K562 (cell line): Measurements from ENCODE around the gene NEK3. TPM values are rescaled to one million over a fixed set of nuclear protein-coding genes. Genes with fewer than 3 reads are reported as not detected.

ENCODE experiments used
- DPF2 ChIP-seq: fragments of 450-650 bp; IDR thresholded peaks from 2 replicates; pipeline ENCODE4 v1.6.1; 2016
- KDM1A ChIP-seq, 2 experiments: fragments of 450-650 bp; IDR thresholded peaks; 2 replicates each; pipeline ENCODE4 v1.6.1; 2016; ENCODE audit warnings: mild to moderate bottlenecking in 2 of 2
- MEF2D ChIP-seq: conservative IDR thresholded peaks from 2 replicates; pipeline ENCODE4 v1.6.1; 2016; ENCODE audit warnings: low read depth, missing genetic modification characterization, missing compliant biosample characterization
- SMARCE1 ChIP-seq: fragments of 450-650 bp; IDR thresholded peaks from 2 replicates; pipeline ENCODE4 v1.7.1; 2016; ENCODE audit warnings: mild to moderate bottlenecking
- SOX6 ChIP-seq: fragments of 450-650 bp; IDR thresholded peaks from 2 replicates; pipeline ENCODE4 v1.6.1; 2014; ENCODE audit warnings: mild to moderate bottlenecking
- ZBTB7A ChIP-seq: IDR thresholded peaks from 2 replicates; pipeline ENCODE4 v1.6.1; 2011; ENCODE audit warnings: low read depth, mild to moderate bottlenecking, low read length, moderate library complexity, borderline replicate concordance; ENCODE audit not compliant: control insufficient read depth
- ZNF274 ChIP-seq: IDR thresholded peaks from 2 replicates; pipeline ENCODE4 v1.6.1; 2011; ENCODE audit warnings: low read depth, mild to moderate bottlenecking, low read length, moderate library complexity, borderline replicate concordance
- polyA plus RNA-seq, 8 experiments: library from polyadenylated mRNA; depleted of rRNA in 4 of 8; stranded (reverse) in 5 of 8; unstranded in 3 of 8; fragments of >200 nt; fragmentation: Nextera tagmentation in 2 of 8; fragmentation: Illumina TruSeq in 1 of 8; extraction: Ambion mirVana in 2 of 8; extraction: Trizol in 1 of 8; gene quantifications; 2 replicates each; pipeline versions ENCODE4 v1.2.1 to v1.2.3, GENCODE V29; 2011 to 2014; ENCODE audit warnings: inconsistent platforms in 1 of 8, missing spikeins in 1 of 8
- total RNA-seq, 7 experiments: library from RNA; depleted of rRNA in 6 of 7; stranded (reverse); fragments of >200 nt in 6 of 7; fragmentation: Illumina TruSeq in 2 of 7; extraction: Trizol in 2 of 7; gene quantifications; 2 replicates each; pipeline versions ENCODE4 v1.2.1 to v1.2.3, GENCODE V29; 2011 to 2021; ENCODE audit warnings: low replicate concordance in 1 of 7
- TF ChIP-seq, protein P1 (sequence below), 2 experiments: IDR thresholded peaks; 2 replicates each; pipeline ENCODE4 v1.6.1; 2012; ENCODE audit warnings: improper control_type of control experiment in 2 of 2, low read depth in 2 of 2, low read length in 2 of 2, borderline replicate concordance in 1 of 2
- TF ChIP-seq, protein P2 (sequence below): fragments of 450-650 bp; IDR thresholded peaks from 2 replicates; pipeline ENCODE4 v1.6.1; 2016; ENCODE audit warnings: mild to moderate bottlenecking, moderate library complexity
- TF ChIP-seq, protein P3 (sequence below): fragments of 250-450 bp; sonication (Bioruptor Pico); IDR thresholded peaks from 2 replicates; pipeline ENCODE4 v1.8.0; 2022; ENCODE audit warnings: inconsistent platforms

The NEK3 gene
- total and polyA plus RNA-seq, 9 of the 15 experiments (the other 6 are each of a cell fraction or from before 2014, with no cell fraction given) = 6.2 to 11.0 (median 9.3) TPM

DNA sequence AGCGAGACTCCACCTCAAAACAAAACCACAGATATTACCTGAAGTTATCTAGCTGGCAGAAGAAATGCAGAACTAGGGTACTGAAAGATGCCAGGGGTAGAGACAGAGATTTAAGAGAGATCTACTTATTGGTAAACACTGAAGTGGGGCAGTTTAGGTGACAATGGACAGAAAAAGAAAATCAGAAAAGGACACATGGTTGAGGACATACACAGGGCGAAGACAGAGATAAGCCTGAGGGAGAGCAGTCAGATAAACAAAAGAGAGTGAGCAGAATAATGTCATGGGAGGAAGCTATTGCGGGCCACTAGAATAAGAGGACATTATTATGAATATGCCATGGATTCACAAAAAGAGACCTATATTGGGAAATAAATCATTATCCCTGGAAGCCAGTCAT, 33.9 kb downstream of the NEK3 start (continued):
- TF ChIP-seq, protein P1, sequence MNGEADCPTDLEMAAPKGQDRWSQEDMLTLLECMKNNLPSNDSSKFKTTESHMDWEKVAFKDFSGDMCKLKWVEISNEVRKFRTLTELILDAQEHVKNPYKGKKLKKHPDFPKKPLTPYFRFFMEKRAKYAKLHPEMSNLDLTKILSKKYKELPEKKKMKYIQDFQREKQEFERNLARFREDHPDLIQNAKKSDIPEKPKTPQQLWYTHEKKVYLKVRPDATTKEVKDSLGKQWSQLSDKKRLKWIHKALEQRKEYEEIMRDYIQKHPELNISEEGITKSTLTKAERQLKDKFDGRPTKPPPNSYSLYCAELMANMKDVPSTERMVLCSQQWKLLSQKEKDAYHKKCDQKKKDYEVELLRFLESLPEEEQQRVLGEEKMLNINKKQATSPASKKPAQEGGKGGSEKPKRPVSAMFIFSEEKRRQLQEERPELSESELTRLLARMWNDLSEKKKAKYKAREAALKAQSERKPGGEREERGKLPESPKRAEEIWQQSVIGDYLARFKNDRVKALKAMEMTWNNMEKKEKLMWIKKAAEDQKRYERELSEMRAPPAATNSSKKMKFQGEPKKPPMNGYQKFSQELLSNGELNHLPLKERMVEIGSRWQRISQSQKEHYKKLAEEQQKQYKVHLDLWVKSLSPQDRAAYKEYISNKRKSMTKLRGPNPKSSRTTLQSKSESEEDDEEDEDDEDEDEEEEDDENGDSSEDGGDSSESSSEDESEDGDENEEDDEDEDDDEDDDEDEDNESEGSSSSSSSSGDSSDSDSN (IDR thresholded peaks at IDR 0.05; ENCODE audit: borderline replicate concordance in 1 of 2, low read depth in 2 of 2, low read length in 2 of 2) = no peak
- TF ChIP-seq DPF2 = peak; percentile 57
- TF ChIP-seq SMARCE1 = 0 out of 2 replicates have a peak, but pooled peaks have one; percentile 23
- TF ChIP-seq ZNF274 = no peak
- no peak for TF ChIP-seq ZBTB7A
- peak in 1 of 2 experiments; percentile 33; a peak in 2 of 4 replicates for TF ChIP-seq KDM1A (IDR thresholded peaks at IDR 0.05)
- peak; percentile 61 for TF ChIP-seq SOX6
- TF ChIP-seq, protein P2, sequence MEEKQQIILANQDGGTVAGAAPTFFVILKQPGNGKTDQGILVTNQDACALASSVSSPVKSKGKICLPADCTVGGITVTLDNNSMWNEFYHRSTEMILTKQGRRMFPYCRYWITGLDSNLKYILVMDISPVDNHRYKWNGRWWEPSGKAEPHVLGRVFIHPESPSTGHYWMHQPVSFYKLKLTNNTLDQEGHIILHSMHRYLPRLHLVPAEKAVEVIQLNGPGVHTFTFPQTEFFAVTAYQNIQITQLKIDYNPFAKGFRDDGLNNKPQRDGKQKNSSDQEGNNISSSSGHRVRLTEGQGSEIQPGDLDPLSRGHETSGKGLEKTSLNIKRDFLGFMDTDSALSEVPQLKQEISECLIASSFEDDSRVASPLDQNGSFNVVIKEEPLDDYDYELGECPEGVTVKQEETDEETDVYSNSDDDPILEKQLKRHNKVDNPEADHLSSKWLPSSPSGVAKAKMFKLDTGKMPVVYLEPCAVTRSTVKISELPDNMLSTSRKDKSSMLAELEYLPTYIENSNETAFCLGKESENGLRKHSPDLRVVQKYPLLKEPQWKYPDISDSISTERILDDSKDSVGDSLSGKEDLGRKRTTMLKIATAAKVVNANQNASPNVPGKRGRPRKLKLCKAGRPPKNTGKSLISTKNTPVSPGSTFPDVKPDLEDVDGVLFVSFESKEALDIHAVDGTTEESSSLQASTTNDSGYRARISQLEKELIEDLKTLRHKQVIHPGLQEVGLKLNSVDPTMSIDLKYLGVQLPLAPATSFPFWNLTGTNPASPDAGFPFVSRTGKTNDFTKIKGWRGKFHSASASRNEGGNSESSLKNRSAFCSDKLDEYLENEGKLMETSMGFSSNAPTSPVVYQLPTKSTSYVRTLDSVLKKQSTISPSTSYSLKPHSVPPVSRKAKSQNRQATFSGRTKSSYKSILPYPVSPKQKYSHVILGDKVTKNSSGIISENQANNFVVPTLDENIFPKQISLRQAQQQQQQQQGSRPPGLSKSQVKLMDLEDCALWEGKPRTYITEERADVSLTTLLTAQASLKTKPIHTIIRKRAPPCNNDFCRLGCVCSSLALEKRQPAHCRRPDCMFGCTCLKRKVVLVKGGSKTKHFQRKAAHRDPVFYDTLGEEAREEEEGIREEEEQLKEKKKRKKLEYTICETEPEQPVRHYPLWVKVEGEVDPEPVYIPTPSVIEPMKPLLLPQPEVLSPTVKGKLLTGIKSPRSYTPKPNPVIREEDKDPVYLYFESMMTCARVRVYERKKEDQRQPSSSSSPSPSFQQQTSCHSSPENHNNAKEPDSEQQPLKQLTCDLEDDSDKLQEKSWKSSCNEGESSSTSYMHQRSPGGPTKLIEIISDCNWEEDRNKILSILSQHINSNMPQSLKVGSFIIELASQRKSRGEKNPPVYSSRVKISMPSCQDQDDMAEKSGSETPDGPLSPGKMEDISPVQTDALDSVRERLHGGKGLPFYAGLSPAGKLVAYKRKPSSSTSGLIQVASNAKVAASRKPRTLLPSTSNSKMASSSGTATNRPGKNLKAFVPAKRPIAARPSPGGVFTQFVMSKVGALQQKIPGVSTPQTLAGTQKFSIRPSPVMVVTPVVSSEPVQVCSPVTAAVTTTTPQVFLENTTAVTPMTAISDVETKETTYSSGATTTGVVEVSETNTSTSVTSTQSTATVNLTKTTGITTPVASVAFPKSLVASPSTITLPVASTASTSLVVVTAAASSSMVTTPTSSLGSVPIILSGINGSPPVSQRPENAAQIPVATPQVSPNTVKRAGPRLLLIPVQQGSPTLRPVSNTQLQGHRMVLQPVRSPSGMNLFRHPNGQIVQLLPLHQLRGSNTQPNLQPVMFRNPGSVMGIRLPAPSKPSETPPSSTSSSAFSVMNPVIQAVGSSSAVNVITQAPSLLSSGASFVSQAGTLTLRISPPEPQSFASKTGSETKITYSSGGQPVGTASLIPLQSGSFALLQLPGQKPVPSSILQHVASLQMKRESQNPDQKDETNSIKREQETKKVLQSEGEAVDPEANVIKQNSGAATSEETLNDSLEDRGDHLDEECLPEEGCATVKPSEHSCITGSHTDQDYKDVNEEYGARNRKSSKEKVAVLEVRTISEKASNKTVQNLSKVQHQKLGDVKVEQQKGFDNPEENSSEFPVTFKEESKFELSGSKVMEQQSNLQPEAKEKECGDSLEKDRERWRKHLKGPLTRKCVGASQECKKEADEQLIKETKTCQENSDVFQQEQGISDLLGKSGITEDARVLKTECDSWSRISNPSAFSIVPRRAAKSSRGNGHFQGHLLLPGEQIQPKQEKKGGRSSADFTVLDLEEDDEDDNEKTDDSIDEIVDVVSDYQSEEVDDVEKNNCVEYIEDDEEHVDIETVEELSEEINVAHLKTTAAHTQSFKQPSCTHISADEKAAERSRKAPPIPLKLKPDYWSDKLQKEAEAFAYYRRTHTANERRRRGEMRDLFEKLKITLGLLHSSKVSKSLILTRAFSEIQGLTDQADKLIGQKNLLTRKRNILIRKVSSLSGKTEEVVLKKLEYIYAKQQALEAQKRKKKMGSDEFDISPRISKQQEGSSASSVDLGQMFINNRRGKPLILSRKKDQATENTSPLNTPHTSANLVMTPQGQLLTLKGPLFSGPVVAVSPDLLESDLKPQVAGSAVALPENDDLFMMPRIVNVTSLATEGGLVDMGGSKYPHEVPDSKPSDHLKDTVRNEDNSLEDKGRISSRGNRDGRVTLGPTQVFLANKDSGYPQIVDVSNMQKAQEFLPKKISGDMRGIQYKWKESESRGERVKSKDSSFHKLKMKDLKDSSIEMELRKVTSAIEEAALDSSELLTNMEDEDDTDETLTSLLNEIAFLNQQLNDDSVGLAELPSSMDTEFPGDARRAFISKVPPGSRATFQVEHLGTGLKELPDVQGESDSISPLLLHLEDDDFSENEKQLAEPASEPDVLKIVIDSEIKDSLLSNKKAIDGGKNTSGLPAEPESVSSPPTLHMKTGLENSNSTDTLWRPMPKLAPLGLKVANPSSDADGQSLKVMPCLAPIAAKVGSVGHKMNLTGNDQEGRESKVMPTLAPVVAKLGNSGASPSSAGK = peak; percentile 16; the same call in 1 of the 2 replicates
- TF ChIP-seq MEF2D = no peak
- TF ChIP-seq, protein P3, sequence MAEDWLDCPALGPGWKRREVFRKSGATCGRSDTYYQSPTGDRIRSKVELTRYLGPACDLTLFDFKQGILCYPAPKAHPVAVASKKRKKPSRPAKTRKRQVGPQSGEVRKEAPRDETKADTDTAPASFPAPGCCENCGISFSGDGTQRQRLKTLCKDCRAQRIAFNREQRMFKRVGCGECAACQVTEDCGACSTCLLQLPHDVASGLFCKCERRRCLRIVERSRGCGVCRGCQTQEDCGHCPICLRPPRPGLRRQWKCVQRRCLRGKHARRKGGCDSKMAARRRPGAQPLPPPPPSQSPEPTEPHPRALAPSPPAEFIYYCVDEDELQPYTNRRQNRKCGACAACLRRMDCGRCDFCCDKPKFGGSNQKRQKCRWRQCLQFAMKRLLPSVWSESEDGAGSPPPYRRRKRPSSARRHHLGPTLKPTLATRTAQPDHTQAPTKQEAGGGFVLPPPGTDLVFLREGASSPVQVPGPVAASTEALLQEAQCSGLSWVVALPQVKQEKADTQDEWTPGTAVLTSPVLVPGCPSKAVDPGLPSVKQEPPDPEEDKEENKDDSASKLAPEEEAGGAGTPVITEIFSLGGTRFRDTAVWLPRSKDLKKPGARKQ = no peak
